SU-DHL-6 (cell line): Measurements from ENCODE around the gene AMH.

Source experiments
- CTCF ChIP-seq: fragments of 200-600 bp; sonication (generic); IDR thresholded peaks from one replicate; pipeline ENCODE4 v1.5.1; 2017; ENCODE audit warnings: antibody characterized with exemption, mild to moderate bottlenecking, low read length, moderate library complexity; ENCODE audit not compliant: insufficient read depth, poor library complexity, severe bottlenecking
- EZH2phosphoT487 ChIP-seq: fragments of 200-600 bp; sonication (generic), shearing (Covaris generic); conservative IDR thresholded peaks from 2 replicates; pipeline ENCODE4 v1.6.1; 2018; ENCODE audit warnings: mild to moderate bottlenecking, antibody characterized with exemption, low read length, moderate library complexity, mixed read lengths

- TF ChIP-seq CTCF (no peak), EZH2phosphoT487 (no peak)
These were observed 2.3 kb downstream of the AMH start for GRCh38 chr19:2251106-2252054.
